GM18951 (cell line): ENCODE results near the gene ALG14.

ENCODE experiments used
- POLR2A ChIP-seq: IDR thresholded peaks from 4 replicates; pipeline ENCODE4 v1.6.1; 2011; ENCODE audit warnings: mild to moderate bottlenecking; ENCODE audit not compliant: insufficient read length, insufficient read depth; ENCODE audit errors: extremely low read depth
- in situ Hi-C: fragments of 300-500 bp; cut with MboI; formaldehyde crosslinking; loops from one replicate; pipeline ENCODE4 v1.12.0; 2022; ENCODE audit warnings: low sequenced_read_pairs, mixed read lengths, inconsistent platforms; ENCODE audit not compliant: unreplicated experiment

Gene ALG14

DNA sequence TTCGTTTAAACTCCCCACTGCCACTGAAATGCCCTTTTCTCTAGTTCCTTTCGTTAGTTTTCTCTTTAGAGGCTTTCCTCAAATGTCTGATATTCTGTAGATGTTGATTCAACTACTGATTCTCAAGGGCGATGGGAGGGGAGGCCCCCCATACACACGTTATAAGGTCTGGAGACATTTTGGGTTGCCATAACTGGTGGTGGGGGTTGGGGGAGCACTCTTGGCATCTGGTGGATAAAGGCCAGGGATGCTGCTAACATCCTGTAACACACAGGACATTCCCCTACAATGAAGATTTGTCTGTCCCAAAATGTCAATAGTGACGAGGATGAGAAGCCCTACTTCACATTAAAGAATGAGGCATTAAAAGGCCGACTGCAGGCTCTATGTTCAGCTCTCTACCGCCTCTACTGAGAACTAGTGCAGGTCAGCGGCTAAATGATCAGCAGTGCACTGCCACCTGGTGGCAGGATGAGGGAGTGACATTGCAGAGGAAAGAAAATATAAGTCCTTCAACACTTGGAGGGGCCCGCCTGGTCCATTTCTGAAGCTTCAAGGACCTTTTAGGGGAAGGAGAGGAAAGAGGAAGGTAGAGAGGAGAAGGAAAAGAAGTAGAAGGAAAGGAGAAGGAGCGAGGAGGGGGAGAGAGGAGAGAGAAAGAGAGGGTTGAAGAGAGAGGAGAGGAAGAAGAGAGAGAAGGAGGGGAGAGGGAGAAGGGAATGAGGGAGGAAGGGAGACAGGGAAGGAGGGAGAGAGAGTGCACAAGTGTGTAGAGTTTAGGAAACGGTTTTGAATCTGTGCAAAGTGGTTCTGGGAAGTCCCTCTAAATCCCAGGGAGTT lies 29.4 kb downstream of the ALG14 start:
- in situ Hi-C loops, result loop anchor here (25.0 kb wide), 1 partner anchor 981 kb away; no protein-coding TSS in a partner anchor
- TF ChIP-seq POLR2A, result no peak

- in situ Hi-C loops, result loop anchor here (25.0 kb wide), 1 partner anchor 980 kb away; no protein-coding TSS in a partner anchor
- no peak for TF ChIP-seq POLR2A
Observed at GRCh38 chr1:95042286-95042685, 30.5 kb downstream of the ALG14 start.

GRCh38 chr1:95041491-95042165 lies 31.1 kb downstream of the ALG14 start:
- in situ Hi-C loops, result loop anchor here (25.0 kb wide), 1 partner anchor 979 kb away; no protein-coding TSS in a partner anchor
- TF ChIP-seq POLR2A, result no peak

GRCh38 chr1:95040032-95040525 lies 32.7 kb downstream of the ALG14 start:
- TF ChIP-seq POLR2A, result no peak
- in situ Hi-C loops, result loop anchor here (25.0 kb wide), 1 partner anchor 978 kb away; no protein-coding TSS in a partner anchor

- TF ChIP-seq POLR2A, result no peak
- in situ Hi-C loops, result loop anchor here (5.0 to 25.0 kb wide), 2 partner anchors 177 to 977 kb away; no protein-coding TSS in a partner anchor
Observed at GRCh38 chr1:95039360-95040031, 33.3 kb downstream of the ALG14 start.

DNA sequence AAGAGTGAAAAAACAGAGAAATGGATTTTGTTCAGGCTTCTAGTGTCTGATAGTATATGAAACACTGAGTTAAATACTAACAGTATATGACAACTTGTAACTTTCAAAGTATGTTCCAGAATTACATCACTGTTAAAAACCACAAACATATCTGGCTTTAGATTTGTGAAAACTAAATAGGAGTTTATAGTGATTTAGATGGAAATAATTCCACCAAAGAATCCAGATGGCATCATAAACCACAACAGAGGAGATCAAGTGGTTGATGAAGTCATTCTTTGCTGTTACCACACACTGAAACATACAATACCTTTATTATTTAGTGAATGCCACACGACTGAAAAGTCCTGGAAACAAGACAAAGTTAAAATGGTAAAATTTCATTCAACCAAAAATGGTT lies 37.2 kb downstream of the ALG14 start:
- in situ Hi-C loops, result loop anchor here (5.0 to 25.0 kb wide), 2 partner anchors 173 to 973 kb away; no protein-coding TSS in a partner anchor
- no peak for TF ChIP-seq POLR2A

- in situ Hi-C loops, result loop anchor here (25.0 kb wide), 1 partner anchor 972 kb away; no protein-coding TSS in a partner anchor
- TF ChIP-seq POLR2A, result no peak
Observed at GRCh38 chr1:95034506-95034905, 38.2 kb downstream of the ALG14 start.

DNA sequence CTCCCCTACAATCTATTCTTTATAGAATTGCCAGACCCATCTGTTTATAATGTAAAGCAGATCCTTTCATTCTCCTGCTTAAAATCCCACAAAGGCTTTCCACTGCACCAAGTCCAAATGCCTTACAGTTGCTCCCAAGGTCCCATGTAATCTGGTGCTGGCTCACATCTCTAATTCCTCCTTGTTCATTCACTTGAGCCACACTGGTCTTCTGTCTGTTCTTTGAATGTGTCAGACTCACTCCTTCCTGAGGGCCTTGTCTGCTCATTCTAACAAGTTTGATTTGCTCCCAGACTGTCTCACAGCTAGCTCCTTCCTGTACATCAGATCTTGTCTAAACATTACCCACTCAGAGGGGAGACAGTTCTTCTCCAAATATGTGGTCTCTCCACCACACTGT lies 38.9 kb downstream of the ALG14 start:
- in situ Hi-C loops, result loop anchor here (25.0 kb wide), 1 partner anchor 972 kb away; no protein-coding TSS in a partner anchor
- TF ChIP-seq POLR2A, result no peak

GRCh38 chr1:95029532-95029931 lies 43.2 kb downstream of the ALG14 start:
- in situ Hi-C loops, result loop anchor here (25.0 kb wide), 1 partner anchor 967 kb away; no protein-coding TSS in a partner anchor
- no peak for TF ChIP-seq POLR2A

DNA sequence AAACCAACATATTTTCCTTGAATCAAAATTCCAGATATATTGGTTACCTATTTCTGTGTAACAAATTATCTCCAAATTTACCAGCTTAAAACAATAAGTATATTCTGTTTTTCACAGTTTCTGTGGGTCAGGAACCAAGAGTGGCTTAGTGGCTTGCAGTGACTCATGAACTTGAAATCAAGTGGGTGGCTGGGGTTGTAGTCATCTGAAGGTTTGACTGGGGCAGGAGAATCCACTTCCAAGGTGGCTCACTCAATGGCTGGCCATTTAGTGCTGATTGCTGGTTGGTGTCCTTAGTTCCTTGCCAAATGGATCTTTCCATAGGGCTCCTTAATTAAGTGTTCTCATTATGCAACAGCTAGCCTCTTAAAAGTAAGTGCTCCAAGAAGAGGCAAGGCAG lies 43.8 kb downstream of the ALG14 start:
- TF ChIP-seq POLR2A, result no peak
- in situ Hi-C loops, result loop anchor here (25.0 kb wide), 1 partner anchor 967 kb away; no protein-coding TSS in a partner anchor

GRCh38 chr1:95027046-95027445 lies 45.7 kb downstream of the ALG14 start:
- in situ Hi-C loops, result loop anchor here (25.0 kb wide), 1 partner anchor 965 kb away; no protein-coding TSS in a partner anchor
- no peak for TF ChIP-seq POLR2A

DNA sequence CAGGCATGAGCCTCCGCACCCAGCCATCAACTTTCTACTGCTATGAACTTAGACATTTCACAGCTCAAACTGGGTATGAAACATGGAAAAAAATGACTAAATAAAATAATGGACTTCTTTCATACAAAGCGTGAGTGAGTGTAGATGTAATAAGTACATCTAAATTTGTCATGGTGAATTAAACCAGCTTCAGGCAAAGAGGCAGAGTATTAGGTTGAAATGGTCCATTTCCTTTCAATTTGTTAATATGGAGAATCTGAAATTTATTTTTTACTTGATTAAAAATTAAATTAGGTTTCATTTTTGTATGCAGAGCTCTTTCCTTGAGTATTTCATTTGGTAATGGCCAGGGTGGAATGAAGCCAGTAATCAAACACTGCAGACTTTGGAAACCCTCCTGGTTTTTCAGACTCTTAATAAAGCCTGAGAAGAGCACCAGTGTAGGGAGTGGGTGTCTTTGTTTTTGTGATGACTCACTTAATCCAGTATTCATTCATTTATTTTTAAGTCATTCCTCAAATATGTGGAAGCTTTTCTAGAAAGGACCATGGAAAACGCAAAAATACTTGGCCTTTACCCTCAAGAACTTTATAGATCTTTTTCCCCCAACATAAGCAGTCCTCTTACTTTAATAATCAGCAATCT lies 49.2 kb downstream of the ALG14 start:
- TF ChIP-seq POLR2A, result no peak
- in situ Hi-C loops, result no loop called here
